Amniotic epithelial cell (primary cell): Measurements from ENCODE around the gene FBXO10.

Experiments used
- DNase-seq: peaks from one replicate; pipeline ENCODE4 v3.0.0-alpha.2; 2010; ENCODE audit warnings: low read depth

Gene FBXO10

DNA sequence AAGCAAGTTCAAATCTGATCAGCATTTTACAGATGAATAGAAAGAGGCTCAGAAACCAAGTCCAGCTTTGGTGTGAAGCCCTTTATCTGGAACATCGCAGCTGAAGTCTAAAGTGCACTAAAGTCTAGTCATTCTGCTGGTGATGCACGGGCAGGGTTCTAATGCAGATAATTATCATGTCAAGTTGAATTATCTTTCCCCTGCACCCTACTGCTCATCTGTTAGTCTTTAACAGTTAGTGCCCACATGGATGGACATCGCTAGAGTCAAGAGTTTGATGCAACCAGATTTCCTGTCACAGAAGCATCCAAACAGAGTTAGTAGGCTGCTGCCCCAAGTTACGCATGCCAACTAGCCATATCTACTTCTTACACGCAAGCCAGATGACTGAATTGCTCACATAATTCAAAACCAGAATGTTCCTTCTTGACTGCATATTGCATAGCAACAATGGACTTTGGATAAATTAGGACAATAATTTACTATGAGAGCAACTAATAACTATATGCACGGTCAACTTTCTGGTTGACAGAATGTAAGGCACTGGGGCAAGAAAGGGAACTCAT lies 17.8 kb upstream of the FBXO10 start:
- no peak for DNase-seq

GRCh38 chr9:37592108-37592951 lies 16.1 kb upstream of the FBXO10 start, which contains the start of gene TOMM5:
Gene TOMM5, minus strand, starts transcription at chr9:37592597. Its CDS starts 65 bp downstream, at chr9:37592532.
- DNase-seq = peak; percentile 93

DNA sequence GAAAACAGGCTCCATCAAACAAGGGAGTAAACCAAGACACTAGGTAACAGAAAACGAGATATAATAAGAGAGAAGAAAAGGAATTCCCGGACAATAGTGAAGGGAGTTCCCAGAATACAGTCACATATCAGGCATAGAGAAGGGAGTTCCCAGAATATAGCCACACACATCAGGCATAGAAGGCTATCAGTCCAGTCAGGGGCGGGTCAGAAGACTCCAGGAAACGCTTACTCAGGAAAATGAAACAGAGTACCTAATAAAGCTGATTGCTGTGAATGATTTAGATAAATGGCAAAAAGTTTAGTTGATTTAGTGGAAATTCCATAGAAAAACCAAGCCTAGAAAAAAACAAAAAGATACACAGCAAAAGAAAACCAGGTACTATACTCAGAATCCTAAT lies 11.3 kb upstream of the FBXO10 start:
- DNase-seq = no peak

DNA sequence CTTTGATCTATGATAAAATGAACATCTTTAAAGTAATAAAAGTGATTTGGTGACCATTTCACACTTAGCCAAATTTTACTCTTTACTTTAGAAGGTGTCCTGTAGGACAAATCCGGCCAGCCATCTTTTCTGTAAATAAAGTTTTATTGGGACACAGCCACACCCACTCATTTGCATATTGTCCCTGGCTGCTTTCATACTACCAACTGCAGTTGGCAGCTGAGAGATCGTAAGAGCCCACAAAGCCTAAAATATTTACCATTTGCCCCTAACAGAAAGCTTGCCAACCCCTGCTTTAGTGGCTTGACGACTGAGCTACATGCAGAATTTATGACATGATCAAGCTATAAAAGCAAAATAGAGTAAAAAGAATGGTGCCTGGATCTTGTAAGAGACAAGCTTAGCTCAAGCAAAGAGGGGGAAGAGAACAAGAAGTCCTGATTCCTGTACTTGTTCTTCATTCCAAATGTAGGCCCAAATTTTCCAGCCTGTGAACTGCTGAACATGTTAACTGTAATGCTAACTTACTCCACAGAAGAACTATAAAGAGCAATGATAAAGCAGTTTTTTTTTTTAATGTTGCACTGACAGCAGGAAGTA lies 7.4 kb upstream of the FBXO10 start:
- DNase-seq = no peak

DNA sequence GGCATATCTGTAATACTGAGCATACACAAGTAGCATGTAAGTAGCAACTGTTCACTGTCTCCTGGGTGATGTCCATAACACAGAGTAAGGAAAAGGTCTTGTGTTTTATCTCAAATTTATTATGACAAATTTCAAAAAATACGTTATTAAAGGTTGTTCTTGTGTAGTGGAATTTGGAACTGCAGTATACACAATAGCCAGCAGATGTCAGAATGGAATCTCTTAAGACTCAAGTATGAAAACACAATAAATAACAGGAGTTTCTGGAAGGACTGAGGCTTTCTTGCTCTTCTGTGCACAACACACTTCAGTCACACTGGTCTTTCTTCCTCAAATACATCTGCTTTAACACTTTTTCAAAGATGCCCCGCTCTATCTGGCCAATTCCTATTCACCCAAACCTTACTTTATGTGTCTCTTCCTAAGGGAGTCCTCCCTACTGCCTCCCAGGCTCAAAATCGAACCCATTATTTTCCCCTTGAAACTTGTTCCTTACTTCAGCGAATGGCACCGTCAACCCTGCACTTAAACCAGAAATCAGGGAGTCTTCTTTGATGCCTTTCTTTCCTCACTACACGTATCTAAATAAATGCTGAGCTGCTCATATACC lies 6.5 kb upstream of the FBXO10 start:
- DNase-seq = peak; percentile 78

DNA sequence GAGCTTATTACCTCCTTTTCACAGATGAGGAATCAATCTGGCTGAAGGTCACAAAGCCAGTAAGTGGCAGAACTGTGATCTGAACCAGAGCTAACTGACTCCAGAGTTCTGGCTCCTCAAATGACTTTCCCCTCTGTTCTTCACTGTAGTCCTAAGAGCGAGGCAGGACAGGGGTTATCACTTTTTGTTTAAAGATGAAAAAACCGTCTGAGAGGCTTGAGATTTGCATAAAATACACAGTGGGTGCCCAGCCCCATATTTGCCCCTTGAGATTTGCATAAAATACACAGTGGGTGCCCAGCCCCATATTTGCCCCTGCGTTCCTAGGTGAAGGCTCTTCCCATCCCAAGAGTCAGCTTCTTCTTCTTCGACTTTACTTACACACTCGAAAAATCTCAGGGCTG lies 667 bp downstream of the FBXO10 start:
- no peak for DNase-seq

- DNase-seq = peak; percentile 57
Measured at GRCh38 chr9:37575001-37575400, 1.2 kb downstream of the FBXO10 start.

GRCh38 chr9:37574241-37574721 lies 1.9 kb downstream of the FBXO10 start:
- peak; percentile 44 for DNase-seq

DNA sequence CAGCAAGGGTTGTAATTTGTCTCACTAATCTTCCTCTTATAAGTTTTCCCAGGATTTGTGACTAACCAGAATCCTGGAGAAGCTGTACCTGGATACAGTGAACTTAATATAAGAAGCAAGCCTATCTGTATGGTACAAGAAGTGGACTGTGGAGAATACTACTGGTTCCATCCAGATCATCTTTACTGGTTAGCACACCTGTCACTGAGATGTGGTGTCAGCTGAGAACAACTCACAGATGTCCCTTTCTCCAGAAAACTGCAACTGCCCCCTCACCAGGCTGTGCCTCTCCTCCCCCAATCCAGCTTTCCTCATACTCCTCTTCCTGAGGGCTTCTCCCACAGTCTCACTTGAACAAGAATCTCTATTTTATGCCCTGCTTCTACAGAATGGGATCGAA lies 4.9 kb downstream of the FBXO10 start:
- DNase-seq = no peak

DNA sequence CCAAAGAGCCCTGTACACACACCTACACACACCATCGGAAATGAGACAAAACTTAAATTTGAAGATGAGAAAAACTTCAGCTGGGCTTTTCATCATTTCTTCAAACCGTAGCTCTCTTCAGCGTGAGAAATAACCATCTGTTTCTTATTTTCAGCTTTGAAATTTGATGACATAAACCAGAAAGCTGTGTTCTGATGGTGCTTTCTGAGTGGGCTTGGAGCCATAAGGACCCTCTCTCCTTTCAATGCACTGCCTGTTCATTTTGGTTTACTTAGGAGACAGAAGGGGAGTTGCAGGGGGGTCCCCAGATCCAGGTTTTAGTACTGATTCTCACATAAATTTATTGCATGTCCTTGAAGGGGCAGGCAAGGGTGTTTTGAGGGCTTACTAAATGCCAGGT lies 9.5 kb downstream of the FBXO10 start:
- no peak for DNase-seq

DNA sequence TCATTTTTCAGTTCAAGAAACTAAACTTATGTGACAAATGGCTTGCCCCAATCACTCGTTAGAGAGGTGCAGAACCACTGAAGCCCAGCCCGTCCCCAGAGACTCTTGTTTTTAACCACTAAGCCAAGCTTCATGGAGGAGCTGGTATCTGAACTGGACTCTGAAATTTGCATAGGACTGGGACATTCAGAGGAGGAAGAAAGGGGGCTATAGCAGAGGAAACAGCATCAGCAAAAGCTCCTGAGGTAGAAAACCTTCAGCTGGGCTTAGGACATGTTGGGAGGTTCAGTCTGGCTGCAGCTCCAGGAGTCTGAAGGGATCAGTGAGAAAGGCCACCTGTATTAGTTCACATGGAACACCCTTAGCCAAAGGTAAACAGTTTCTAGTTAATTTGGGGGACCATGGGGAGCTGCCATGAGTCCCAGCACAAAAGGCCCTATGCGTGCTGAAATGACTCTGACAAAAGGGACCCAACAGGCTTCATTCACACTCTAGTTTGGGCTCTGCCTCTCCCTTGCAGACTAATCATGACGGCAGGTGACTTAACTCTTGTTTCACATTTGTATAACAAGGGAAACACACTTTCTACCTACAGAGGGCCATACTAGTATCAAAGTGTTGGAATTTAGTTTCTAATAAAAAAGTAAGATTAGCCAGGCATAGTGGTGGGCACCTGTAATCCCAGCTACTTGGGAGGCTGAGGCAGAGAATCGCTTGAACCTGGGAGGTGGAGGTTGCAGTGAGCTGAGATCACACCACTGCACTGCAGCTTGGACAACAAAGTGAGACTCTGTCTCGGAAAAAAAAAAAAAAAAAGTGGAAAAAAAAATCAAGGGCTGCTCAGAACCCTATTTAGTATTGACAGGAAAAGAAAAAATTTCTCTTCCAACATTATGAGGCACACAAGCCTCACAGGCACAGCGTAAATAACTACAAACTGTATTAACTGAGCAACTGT lies 10.2 kb downstream of the FBXO10 start:
- DNase-seq = no peak

DNA sequence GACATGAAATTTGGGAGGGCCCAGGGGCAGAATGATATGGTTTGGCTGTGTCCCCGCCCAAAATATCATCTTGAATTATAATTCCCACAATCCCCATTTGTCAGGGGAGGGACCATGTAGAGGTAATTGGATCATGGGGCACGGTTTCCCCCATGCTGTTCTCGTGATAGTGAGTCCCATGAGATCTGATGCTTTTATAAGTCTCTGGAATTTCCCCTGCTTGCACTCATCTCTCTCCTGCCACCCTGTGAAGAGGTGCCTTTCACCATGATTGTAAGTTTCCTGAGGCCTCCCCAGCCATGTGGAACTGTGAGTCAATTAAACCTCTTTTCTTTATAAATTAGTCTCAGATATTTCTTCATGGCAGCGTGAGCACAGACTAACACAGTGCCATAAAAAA lies 11.3 kb downstream of the FBXO10 start:
- no peak for DNase-seq

DNA sequence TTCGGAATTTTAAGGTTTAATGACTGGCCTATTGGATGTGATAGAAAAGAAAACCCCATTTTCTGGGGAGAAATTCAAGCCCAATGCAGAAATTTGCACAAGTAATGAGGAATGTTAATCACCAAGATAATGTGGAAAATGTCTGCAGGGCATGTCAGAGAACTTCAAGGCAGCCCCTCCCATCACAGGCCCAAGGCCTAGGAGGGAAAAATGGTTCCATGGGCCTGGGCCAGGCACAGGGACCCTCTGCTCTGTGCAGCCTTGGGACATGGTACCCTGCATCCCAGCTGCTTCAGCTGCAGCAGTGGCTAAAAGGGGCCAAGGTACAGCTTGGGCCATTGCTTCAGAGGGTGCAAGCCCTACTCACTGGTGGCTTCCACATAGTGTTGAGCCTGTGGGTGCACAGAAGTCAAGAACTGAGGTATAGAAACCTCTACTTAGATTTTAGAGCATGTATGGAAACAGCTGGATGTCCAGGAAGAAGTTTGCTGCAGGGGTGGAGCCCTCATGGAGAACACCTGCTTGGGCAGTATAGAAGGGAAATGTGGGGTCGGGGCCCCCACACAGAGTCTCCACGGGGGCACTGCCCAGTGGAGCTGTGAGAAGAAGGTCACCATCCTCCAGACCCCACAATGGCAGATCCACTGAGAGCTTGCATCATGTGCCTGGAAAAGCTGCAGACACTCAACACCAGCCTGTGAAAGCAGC lies 12.2 kb downstream of the FBXO10 start:
- DNase-seq = no peak

- no peak for DNase-seq
Measured at GRCh38 chr9:37562826-37563225, 13.4 kb downstream of the FBXO10 start.

DNA sequence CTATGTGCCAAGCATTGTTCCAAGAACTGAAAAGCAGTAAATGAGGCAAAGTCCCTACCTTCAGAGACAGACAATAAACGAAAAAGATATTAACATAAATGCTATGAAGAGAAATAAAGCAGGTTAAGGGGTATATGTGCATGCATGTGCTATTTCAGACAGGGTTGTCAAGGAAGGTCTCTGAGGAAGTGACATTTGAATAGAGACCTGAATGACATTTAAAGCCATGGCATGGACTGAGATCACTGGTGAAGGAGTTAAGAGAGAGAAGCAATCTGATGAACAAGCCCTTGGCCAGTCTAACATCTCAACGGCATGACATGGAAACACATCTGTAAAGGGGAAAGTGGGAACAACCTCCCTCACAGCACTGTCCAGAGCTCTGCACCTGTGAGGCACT lies 14.5 kb downstream of the FBXO10 start:
- no peak for DNase-seq

- no peak for DNase-seq
Measured at GRCh38 chr9:37559855-37560592, 16.2 kb downstream of the FBXO10 start.

DNA sequence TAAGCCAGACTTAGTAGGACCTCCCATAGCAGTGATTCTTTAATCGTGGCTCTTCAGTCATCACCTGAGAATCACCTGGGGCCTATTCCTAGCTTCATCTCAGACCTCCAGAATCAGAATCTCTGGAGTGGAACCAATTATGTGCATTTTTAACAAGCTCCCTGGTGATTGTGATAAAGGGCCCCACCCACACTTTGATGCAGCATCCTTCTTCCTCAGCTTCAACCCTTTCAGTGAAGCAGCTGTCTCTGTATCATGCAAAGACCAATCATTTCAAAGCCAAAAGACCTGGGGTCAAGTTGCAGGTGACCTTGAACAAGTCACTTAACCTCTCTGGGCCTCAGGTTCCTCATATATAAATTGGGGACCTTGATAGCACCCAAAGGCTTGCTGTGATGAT lies 17.1 kb downstream of the FBXO10 start:
- no peak for DNase-seq

GRCh38 chr9:37555786-37556185 lies 20.4 kb downstream of the FBXO10 start:
- DNase-seq = peak; percentile 87

- peak; percentile 55 for DNase-seq
Measured at GRCh38 chr9:37554318-37554717, 21.9 kb downstream of the FBXO10 start.

DNA sequence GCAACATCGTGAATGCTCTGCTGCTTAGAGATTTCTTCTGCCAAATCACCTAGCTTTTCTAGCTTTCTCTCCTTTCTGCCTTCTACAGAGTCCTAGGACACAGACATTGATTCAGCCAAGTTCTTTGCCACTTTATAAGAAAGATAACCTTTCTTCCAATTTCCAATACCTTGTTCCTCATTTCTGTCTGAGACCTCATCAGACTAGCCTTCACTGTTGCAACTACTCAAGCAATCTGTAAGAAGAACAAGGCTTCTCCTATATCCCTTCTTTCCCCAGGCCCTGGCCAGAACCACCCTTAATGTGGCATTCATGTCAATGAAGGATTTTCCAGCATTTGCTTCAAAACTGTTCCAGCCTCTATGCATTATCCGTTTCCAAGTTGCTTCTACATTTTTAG lies 24.3 kb downstream of the FBXO10 start:
- DNase-seq = no peak
